B cell (primary cell): ENCODE results near the gene SPATA2L.

Experiments
- EZH2 ChIP-seq: IDR thresholded peaks from 2 replicates; pipeline ENCODE4 v1.6.1; 2012; ENCODE audit warnings: borderline replicate concordance, low read depth, mild to moderate bottlenecking, moderate library complexity, low read length; ENCODE audit not compliant: insufficient read depth, poor library complexity, severe bottlenecking
- TF ChIP-seq, protein P1 (sequence below): fragments of 200-600 bp; IDR thresholded peaks from one replicate; pipeline ENCODE4 v1.8.0; 2022; ENCODE audit warnings: antibody characterized with exemption, mild to moderate bottlenecking

DNA sequence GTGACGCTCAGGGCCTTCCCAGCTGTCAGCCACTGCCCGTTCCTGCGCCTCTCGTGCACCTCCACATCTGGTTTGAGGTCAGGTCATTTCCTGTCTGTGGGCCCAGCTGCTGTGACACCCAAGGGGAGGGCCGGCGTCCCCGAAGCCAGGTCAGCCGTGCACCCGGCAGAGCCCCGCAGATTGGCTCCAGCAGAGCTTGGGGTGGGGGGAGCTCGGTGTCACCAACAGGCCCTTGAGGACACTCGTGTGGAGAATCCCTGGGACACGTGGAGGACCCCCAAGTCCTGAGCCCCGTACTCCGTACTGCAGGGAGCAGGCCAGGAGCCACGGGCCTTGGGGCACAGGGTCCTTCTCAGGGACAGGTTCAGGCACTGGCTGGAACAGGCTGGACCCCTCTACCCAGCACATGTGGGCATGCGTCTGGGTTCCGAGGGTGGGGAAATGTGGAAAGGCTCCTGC, 4.8 kb downstream of the SPATA2L start:
- TF ChIP-seq EZH2, result no peak
- TF ChIP-seq, protein P1, sequence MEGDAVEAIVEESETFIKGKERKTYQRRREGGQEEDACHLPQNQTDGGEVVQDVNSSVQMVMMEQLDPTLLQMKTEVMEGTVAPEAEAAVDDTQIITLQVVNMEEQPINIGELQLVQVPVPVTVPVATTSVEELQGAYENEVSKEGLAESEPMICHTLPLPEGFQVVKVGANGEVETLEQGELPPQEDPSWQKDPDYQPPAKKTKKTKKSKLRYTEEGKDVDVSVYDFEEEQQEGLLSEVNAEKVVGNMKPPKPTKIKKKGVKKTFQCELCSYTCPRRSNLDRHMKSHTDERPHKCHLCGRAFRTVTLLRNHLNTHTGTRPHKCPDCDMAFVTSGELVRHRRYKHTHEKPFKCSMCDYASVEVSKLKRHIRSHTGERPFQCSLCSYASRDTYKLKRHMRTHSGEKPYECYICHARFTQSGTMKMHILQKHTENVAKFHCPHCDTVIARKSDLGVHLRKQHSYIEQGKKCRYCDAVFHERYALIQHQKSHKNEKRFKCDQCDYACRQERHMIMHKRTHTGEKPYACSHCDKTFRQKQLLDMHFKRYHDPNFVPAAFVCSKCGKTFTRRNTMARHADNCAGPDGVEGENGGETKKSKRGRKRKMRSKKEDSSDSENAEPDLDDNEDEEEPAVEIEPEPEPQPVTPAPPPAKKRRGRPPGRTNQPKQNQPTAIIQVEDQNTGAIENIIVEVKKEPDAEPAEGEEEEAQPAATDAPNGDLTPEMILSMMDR, result no peak
